ENCODE results near the gene RSPH6A.
"Not testable (repeated sequence)": the region's sequence is repeated elsewhere in the genome, so short reads cannot be mapped to it uniquely, and the experiment has no call there.

Gene RSPH6A

DNA sequence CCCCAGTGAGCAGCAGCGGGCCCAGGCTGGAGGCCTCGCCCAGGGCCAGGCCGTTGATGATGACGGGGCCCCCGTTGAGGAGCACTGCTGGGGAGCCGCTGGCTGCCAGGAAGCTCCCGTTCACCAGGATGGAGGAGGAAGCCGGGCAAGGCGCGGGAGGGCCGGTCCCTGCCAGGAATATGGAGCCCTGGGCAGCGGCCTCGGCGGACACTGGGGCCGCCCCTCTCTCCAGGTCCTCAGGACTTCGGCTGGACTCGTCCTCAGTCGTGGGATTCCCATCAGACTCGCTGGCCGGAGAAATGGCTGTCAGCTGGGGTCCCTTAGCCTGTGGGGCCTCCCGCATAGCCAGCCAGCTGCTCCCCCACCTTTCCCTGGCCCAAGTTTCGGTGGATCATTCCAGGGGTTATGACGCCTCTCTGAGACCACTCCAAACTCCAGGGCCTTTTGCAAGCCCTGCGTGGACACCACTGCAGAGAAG is 48.2 kb downstream of the RSPH6A start:
- DNase-seq (ENCODE audit: low read depth in 2 of 3, low spot score in 1 of 3): no peak

DNA sequence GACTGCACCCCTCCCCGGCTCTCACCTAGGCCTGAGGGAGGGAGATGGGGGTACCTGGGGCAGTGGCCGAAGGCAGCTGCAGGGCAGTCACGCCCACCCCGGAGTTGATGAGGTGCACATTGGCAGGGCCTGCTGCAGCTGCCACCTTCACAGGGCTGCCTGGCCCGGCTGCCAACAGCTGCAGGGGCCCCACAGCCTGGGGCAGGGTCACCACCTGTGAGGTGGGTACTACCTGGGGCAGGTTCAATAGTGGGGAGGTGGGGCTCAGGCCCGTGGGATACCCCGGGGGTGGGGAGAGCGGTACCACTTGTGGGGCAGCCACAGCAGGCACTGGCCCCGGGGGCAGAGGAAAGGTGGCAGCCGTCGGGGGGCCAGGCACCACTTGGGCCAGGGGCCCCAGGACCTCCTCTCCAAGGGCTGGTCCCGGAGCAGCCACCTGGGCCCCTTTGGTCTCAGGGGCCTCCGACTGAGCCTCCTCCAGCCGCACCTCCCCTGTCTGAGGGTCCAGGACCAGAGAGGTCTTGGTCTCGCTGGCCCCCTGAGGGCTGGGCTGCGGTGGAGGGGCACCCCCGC is 48.7 kb downstream of the RSPH6A start:
- no peak for DNase-seq (ENCODE audit: low read depth in 2 of 3, low spot score in 1 of 3)

DNA sequence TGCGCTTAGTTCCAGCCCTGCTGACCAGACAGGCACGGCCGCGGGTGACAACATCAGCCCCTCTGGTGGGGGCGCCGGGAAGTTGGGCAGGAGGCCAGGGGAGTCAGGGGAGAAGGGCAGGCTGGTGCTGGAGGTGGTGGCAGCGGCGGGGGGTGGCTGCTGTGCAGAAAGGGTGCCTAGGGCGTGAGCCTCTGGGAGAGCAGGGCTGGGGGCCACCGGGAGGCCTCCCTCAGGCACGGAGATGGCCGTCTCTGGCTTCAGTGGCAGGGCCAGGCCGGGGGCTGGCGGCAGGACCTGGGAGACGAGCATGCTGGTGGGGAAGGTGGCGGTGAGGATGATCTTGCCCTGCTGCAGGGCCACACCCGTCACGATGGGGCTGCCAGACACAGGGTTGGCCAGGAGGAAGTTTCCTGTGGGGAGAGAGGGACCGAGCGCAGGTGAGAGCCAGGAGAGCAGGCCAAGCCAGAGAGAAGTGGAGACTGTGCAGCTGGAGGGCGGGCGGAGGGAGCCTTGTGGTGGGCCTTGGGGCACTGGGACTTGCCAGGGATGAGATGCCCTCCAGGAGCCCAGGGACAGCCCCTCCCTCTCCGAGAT is 49.3 kb downstream of the RSPH6A start:
- DNase-seq (ENCODE audit: low read depth in 2 of 3, low spot score in 1 of 3): no peak

DNA sequence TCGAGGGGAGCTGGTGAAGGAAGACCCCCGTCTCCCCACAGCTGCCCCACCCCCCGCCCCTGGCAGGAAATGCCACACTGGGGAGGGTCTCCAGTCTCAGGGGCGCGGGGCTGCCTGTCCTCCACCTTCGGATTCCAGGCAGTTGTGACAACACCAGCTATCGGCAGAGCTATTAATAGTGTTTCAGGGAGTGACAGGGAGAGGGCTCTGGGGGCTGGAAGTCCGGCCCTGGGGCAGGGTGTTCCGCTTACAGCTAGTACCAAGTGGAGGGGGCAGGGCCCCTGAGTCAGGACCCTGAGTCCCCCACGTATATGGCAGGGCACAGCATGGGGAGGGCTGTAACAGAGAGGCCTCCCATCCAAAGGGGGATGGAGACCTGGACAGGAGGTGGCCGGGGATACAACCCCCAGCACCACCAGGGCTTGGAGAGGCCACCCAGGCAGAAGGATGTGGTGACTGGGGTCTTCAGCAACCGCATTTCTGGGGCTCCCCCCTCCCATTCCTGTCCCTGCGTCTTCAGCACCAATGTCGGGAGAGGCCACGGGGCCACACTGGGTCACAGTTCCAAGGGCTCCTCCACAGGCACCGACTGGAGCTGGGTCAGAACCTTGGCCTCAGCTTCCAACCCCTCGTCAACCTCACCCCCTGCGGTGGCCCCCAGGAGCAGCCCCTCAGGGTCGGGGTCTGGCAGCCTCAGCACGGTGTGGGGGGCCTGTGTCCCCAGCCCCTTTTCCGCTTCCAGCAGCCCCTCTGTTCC is 50.0 kb downstream of the RSPH6A start:
- no peak for DNase-seq (ENCODE audit: low read depth in 2 of 3, low spot score in 1 of 3)

DNA sequence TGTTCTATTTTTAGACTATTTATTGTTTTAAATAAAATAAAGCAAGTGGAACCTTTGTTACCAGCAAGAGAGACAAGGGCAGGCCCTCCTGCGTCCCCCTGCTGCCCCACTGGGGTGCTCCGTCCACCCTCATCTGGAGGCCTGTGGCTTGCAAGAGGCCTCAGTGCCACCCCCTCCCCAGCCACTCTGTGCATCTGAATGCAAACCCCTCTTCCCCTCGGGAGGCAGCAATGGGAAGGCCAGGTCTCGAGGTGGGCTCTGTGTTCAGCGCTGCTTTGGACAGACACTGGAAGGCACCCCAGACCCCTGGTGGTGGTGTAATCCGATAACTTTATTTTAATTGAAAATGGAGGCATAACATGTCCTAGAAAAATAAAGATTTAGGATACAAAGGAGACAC is 50.6 kb downstream of the RSPH6A start:
- DNase-seq (ENCODE audit: low read depth in 2 of 3, low spot score in 1 of 3): no peak

DNA sequence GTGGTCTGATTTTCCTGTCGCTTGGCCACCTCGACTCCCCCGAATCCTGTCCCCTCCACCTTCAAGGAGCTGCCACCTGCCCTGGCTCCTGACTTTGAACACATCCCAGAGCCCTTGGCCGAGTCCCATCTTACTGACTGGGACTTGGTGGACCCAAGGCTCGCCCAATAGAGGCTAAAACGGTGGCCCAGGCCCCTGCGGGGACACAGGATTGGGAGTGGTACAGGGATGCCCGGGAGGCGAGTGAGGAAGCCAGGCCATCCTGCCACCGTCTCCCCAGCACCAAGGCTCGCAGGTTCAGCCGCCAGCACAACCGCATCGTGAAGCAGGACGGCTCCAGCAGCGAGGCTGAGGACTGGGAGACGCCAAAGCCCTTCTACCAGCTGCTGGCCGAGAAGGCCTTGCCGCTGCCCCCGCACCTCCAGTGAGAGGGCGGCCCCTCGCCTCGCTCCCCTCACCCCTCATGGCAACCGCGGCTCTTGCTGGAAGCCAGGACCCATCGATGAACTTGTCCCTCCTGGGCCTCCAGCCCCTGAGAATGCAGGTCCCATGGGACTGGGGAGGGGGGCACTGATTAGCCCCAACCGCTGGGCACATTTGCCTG is 51.3 kb downstream of the RSPH6A start:
- DNase-seq (ENCODE audit: low read depth in 2 of 3, low spot score in 1 of 3): no peak

DNA sequence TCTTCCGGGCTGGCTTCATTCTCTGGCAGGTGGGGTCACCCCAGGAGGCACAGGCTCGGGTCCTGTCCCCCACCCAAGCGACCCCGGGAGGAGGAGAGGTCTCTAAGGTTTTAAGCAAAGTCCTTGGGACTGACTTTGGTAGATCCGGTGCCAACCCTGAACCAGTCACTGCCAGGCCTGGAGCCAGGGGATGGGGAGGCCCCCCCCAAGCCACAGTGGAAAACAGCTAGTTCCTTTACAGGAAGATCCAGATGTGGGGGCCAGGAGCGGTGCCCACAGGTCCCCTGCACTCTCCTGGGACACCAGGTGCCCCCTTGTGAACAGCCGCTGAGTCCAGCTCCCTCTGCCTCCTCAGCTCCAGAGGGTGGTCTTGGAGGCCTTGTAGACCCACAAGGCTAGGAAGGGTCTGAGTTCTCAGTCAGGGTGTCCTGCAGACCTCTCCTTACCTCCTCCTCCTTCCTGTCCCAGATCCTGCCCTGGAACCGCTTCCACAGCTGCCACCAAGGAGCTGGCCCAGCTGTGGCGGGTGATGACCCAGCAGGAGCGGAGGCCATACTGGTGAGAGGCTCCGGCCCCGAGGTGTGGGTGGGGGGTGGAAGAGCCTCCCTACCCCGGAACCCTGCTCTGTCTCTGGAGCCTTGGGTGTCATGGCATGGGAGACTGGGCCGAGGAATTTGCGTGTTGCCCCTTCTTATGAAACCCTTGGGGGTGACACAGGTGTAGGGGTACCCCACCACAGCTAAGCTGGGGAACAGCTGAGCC is 52.1 kb downstream of the RSPH6A start:
- DNase-seq (ENCODE audit: low read depth in 2 of 3, low spot score in 1 of 3): no peak

DNA sequence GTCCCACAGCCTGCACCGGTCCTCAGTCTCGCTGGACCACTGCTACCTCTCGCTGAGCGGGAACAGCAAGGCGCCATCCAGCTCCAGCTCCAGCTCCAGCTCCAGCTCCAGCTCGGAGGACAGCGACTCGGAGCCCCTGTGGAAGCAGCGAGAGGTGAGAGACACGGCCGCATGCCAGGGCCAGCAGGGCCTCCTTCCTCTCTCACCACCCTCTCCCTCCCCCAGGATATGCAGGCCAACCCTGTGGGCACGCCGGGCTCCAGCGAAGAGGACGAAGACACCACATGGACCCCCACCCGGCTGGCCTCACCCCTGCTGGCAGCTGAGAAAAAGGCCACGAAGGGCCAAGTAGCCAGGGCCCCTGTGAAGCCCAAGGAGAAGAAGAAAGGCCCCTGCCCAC is 53.4 kb downstream of the RSPH6A start:
- DNase-seq (ENCODE audit: low read depth in 2 of 3, low spot score in 1 of 3): no peak

DNA sequence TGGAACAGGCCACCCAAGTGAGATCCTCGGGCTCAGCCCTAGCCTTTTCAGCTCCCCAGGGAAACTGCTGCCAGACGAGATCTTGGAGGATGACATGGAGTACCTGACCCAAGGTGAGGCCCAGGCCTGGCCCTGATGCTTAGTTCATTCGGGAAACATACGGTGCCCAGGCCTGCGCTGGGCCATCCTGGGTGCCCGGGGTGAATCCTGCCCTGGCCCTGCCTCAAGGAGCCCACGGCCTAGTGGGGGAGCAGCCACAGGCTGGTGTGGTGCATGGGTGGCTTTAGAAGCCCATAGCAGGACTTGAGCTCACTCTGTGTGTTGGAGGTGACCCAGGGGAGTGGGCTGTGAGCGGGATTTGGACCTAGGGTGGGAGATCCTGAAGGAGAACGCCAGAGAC is 56.2 kb downstream of the RSPH6A start:
- DNase-seq (ENCODE audit: low read depth in 2 of 3, low spot score in 1 of 3): no peak

DNA sequence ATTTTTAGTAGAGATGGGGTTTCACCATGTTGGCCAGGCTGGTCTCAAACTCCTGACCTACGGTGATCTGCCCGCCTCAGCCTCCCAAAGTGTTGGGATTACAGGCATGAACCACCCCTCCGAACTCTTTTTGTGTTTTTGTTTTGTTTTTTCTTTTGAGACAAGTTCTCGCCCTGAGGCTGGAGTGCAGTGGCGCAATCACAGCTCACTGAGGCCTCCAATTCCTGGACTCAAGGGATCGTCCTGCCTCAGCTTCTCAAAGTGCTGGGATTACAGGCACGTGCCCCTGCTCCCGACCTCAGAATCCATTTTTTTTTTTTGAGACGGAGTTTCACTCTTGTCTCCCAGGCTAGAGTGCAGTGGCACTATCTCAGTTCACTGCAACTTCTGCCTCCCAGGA is 57.4 kb downstream of the RSPH6A start:
- no peak for DNase-seq (ENCODE audit: low read depth in 2 of 3, low spot score in 1 of 3)

DNA sequence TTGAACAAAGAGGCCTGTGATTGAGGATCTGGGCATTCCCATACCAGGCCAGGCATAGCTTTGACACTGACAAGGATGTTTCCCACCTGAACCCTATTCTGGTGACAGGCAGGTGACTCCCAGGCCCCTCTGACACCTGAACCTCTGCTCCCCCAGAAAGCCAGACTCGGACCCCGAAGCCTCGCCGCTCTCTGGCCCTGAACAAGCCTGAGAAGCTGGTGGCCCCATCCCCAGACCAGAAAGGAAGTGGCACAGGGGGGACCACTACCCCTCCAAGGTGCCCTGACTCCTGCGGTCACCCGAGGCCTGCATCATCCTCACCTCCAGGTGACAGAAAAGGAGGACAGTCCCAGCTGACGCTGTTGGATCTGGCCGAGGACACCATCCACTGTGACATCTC is 60.8 kb downstream of the RSPH6A start:
- no peak for DNase-seq (ENCODE audit: low read depth in 2 of 3, low spot score in 1 of 3)

DNA sequence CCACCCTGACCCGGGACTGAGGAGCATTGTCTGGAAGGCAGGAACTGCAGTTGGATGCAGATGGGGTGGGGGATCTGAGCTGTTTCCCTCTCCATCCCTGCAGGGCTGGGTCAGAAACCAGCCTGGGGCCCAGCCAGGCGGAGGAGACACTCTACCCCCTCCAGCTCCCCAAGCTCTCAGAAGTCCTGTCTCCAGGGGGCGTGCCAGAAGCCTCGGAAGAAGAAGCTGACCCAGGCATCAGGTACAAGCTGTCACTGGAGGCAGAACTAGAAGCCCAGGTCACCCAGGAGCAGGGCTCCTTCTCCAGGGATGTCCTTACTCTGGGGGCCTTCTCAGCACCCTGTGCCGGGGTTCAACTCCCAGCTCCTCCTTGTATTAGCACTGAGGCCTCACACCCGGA is 61.6 kb downstream of the RSPH6A start:
- DNase-seq (ENCODE audit: low read depth in 2 of 3, low spot score in 1 of 3): no peak

DNA sequence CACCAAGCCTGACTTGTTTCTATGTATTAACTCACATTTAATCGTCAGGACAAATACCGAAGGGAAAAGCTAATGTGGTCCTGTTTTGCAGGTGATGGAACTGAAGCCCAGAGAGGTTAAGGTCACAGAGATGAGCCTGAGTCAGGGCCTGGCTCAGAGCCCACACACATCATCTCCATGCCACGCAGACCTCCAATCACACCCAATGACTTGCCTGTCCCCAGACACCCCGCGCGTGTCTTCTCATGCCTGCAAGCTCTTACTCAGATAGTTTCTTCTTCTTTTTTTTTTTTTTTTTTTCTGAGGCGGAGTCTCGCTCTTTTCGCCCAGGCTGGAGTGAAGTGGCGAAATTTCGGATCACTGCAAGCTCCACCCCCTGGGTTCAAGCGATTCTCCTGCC is 62.5 kb downstream of the RSPH6A start:
- no peak for DNase-seq (ENCODE audit: low read depth in 2 of 3, low spot score in 1 of 3)

DNA sequence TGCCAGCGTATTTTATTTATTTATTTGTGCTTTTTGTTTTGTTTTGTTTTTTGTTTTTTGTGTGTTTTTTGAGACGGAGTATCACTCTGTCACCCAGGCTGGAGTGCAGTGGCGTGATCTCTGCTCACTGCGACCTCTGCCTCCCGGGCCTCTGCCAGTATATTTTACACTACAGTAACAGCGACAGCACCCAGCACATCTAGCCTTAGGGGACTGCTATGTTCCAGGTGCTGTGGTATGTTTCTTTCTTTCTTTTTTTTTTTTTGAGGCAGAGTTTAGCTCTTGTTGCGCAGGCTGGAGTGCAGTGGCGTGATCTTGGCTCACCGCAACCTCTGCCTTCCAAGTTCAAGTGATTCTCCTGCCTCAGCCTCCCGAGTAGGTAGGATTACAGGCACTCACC is 63.6 kb downstream of the RSPH6A start:
- DNase-seq (ENCODE audit: low read depth in 2 of 3, low spot score in 1 of 3): not testable (repeated sequence)

DNA sequence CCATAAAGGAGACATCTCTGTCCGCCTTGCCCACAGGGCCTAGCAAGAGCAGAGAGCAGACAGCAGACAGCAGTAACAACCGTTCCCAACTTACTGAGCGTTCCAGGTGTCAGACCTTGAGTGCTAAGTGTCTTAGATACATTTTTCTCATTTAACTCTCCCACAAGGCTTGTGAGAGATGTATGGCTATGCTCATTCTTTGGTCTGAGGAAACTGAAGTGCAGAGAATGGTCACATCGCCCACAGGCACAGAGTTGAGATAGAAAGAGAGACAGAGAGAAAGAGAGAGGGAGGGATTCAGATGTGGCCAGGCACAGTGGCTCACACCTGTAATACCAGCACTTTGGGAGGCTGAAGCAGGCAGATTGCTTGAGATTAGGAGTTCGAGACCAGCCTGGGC is 67.6 kb downstream of the RSPH6A start:
- no peak for DNase-seq (ENCODE audit: low read depth in 2 of 3, low spot score in 1 of 3)

DNA sequence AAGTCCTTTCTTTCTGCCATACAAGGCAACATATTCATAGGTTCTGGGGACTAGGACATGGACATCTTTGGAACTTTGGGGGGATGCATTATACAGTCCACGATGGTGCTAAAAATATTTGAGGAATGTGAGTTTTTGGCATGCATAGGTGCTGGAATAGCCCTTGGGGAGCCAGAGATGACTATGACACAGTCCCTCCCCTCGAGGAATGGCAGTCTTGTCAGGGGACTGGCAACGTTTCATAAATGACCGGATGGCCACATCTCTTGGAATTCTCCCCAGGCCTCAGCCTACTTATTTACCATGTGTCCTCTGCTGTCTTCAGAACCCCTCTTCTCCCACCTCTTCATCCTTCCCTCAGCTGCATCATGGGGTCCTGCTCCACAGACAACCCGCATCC is 68.2 kb downstream of the RSPH6A start:
- no peak for DNase-seq (ENCODE audit: low read depth in 2 of 3, low spot score in 1 of 3)

Measured in stimulated activated CD4-positive, alpha-beta T cell treated with anti-CD3 and anti-CD28 coated beads, Interleukin-12 subunit alpha, Interleukin-12 subunit beta, amount 100 ng/mL, for 48 hours (primary cell).